ENCODE measurements around the gene GGT5. TPM values are rescaled to one million over a fixed set of nuclear protein-coding genes. Genes with fewer than 3 reads are reported as not detected.
"Not testable (repeated sequence)": the region's sequence is repeated elsewhere in the genome, so short reads cannot be mapped to it uniquely, and the experiment has no call there.

The GGT5 gene
- total RNA-seq, 1 donor: 4.4 TPM

GRCh38 chr22:24285245-24285644 is 40.4 kb upstream of the GGT5 start:
- H3K4me3 ChIP-seq (ENCODE audit: low read depth, low read length): no peak overlapping the region
- TF ChIP-seq CTCF (IDR thresholded peaks at IDR 0.05; ENCODE audit: insufficient read depth, low read length): no peak
- DNase-seq (ENCODE audit: low read depth): peak; percentile 19

- no peak overlapping the region for H3K4me3 ChIP-seq (ENCODE audit: low read depth, low read length)
- no peak for TF ChIP-seq CTCF (IDR thresholded peaks at IDR 0.05; ENCODE audit: insufficient read depth, low read length)
- peak; percentile 25 for DNase-seq (ENCODE audit: low read depth)
Measured at GRCh38 chr22:24284747-24285203, 39.9 kb upstream of the GGT5 start.

- H3K4me3 ChIP-seq (ENCODE audit: low read depth, low read length): no peak overlapping the region
- no peak for DNase-seq (ENCODE audit: low read depth)
- TF ChIP-seq CTCF (IDR thresholded peaks at IDR 0.05; ENCODE audit: insufficient read depth, low read length): no peak
Measured at GRCh38 chr22:24282401-24282800, 37.5 kb upstream of the GGT5 start.

- H3K4me3 ChIP-seq (ENCODE audit: low read depth, low read length); DNase-seq (ENCODE audit: low read depth): not testable (repeated sequence)
Measured at GRCh38 chr22:24280363-24280762, 35.5 kb upstream of the GGT5 start.

- DNase-seq (ENCODE audit: low read depth); H3K4me3 ChIP-seq (ENCODE audit: low read depth, low read length): not testable (repeated sequence)
Measured at GRCh38 chr22:24274696-24275405, 30.0 kb upstream of the GGT5 start.

GRCh38 chr22:24273906-24274305 is 29.0 kb upstream of the GGT5 start:
- not testable (repeated sequence) for H3K4me3 ChIP-seq (ENCODE audit: low read depth, low read length); DNase-seq (ENCODE audit: low read depth)

- H3K4me3 ChIP-seq (ENCODE audit: low read depth, low read length); DNase-seq (ENCODE audit: low read depth): not testable (repeated sequence)
Measured at GRCh38 chr22:24273031-24273430, 28.1 kb upstream of the GGT5 start.

- TF ChIP-seq CTCF (IDR thresholded peaks at IDR 0.05; ENCODE audit: insufficient read depth, low read length): no peak
- peak overlapping the region; percentile 95 for H3K4me3 ChIP-seq (ENCODE audit: low read depth, low read length)
- DNase-seq (ENCODE audit: low read depth): peak; percentile 44
Measured at GRCh38 chr22:24271386-24271854, 26.5 kb upstream of the GGT5 start.

GRCh38 chr22:24270556-24271385 is 25.9 kb upstream of the GGT5 start, which contains the start of gene SPECC1L:
TSS of gene SPECC1L (plus strand) at chr22:24270831. CDS start at chr22:24302232, 31,401 bp downstream.
- DNase-seq (ENCODE audit: low read depth): peak; percentile 94
- H3K4me3 ChIP-seq (ENCODE audit: low read depth, low read length): peak within 1 kb of the TSS; percentile 95
- no peak for TF ChIP-seq CTCF (IDR thresholded peaks at IDR 0.05; ENCODE audit: insufficient read depth, low read length)

GRCh38 chr22:24266495-24266894 is 21.6 kb upstream of the GGT5 start:
- H3K4me3 ChIP-seq (ENCODE audit: low read depth, low read length); DNase-seq (ENCODE audit: low read depth): not testable (repeated sequence)
